ENCODE measurements around the gene MBD3L2B.

The MBD3L2B gene

GRCh38 chr19:7018828-7019227, 2.4 kb downstream of the MBD3L2B start:
- no peak for DNase-seq (ENCODE audit: low spot score)
- in situ Hi-C loops (cut with MboI; ENCODE audit: low sequenced_read_pairs, unreplicated experiment), result no loop called here
- TF ChIP-seq CTCF (IDR thresholded peaks at IDR 0.05; ENCODE audit: borderline replicate concordance, control extremely low read depth, extremely low read depth, insufficient read depth, missing control alignments), result no peak

DNA sequence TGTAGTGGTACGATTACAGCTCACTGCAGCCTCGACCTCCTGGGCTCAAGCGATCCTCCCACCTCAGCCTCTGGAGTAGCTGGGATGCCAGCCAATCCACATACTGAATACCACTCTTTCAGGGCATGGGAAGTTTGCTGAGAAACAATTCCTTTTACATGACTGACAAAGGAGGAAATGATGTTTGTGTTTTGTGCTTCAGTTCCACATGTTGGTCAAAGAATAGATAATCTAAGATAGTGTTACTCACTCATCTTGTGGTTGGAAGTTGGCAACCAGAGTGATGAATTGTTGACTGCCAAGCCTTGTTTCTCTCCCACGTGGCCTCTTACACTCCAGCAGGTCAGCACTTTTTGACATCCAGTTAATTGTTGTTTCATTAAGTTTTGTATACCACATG, 7.6 kb downstream of the MBD3L2B start:
- peak; percentile 45 for DNase-seq (ENCODE audit: low spot score)
- TF ChIP-seq CTCF (IDR thresholded peaks at IDR 0.05; ENCODE audit: borderline replicate concordance, control extremely low read depth, extremely low read depth, insufficient read depth, missing control alignments), result no peak
- in situ Hi-C loops (cut with MboI; ENCODE audit: low sequenced_read_pairs, unreplicated experiment), result no loop called here

- peak; percentile 52 for DNase-seq (ENCODE audit: low spot score)
- no peak for TF ChIP-seq CTCF (IDR thresholded peaks at IDR 0.05; ENCODE audit: borderline replicate concordance, control extremely low read depth, extremely low read depth, insufficient read depth, missing control alignments)
- in situ Hi-C loops (cut with MboI; ENCODE audit: low sequenced_read_pairs, unreplicated experiment), result no loop called here
Measured at GRCh38 chr19:7010722-7011593, 10.3 kb downstream of the MBD3L2B start.

- in situ Hi-C loops (cut with MboI; ENCODE audit: low sequenced_read_pairs, unreplicated experiment), result loop anchor here (10.0 kb wide), 1 partner anchor 77 kb away; no protein-coding TSS in a partner anchor
- TF ChIP-seq CTCF (IDR thresholded peaks at IDR 0.05; ENCODE audit: borderline replicate concordance, control extremely low read depth, extremely low read depth, insufficient read depth, missing control alignments), result no peak
- DNase-seq (ENCODE audit: low spot score), result no peak
Measured at GRCh38 chr19:7007859-7008258, 13.4 kb downstream of the MBD3L2B start.

DNA sequence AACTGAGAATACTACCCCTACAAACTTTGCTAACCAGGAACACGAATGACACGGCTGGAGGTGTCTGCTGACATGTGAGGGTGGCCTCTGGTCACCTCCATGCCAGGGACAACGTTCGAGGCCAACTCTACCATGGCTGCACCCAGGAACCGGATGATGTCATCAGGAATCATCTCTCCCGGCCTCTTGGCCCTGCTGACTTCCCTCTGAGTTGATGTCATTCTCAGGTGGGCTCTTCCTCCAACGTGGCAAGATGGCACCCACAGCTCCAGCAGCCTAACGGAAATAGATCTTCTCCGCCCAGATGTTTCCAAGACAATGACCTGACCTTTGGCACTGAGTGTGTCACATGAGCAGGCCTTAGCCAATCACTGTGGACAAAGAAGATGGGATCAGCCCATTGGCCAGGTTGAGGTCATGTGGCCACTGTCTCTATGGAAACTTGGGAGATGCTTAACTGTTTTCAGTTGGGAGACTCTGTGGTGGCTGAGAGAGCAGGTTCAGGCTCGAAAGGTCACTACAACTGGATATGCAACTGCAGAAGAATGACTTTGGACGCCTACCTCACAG, 15.0 kb downstream of the MBD3L2B start:
- TF ChIP-seq CTCF (IDR thresholded peaks at IDR 0.05; ENCODE audit: borderline replicate concordance, control extremely low read depth, extremely low read depth, insufficient read depth, missing control alignments), result no peak
- DNase-seq (ENCODE audit: low spot score), result no peak
- in situ Hi-C loops (cut with MboI; ENCODE audit: low sequenced_read_pairs, unreplicated experiment), result loop anchor here (10.0 kb wide), 1 partner anchor 79 kb away; no protein-coding TSS in a partner anchor

DNA sequence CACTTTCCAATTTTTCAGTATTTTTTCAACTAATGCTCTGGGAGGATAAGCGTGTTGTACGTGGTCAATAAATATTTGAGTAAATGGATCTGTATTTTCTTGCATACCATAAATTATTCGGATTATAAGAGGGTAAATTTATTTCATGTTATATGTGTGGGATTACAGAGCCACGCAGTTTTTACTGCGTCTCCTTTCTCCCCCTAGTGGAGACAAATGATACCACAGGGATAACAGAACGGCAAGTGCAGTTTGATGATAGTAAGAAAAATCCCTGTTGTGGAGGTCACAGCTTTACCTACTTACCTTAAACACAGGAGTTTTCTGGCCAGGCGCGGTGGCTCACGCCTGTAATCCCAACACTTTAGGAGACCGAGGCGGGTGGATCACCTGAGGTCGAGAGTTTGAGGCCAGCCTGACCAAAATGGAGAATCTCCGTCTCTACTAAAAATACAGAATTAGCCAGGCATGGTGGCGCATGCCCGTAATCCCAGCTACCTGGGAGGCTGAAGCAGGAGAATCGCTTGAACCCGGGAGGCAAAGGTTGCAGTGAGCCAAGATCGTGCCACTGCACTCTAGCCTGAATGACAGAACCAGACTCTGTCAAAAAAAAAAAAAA, 16.8 kb downstream of the MBD3L2B start:
- peak; percentile 42 for TF ChIP-seq CTCF (IDR thresholded peaks at IDR 0.05; ENCODE audit: borderline replicate concordance, control extremely low read depth, extremely low read depth, insufficient read depth, missing control alignments)
- in situ Hi-C loops (cut with MboI; ENCODE audit: low sequenced_read_pairs, unreplicated experiment), result loop anchor here (10.0 kb wide), 1 partner anchor 80 kb away; no protein-coding TSS in a partner anchor
- peak; percentile 38 for DNase-seq (ENCODE audit: low spot score)

Measured in GM13976 (cell line).